Stomach smooth muscle (tissue), 2 donors: Measurements from ENCODE around the gene CYP17A1.

Experiments
- H3K27ac ChIP-seq: one replicate; pipeline ENCODE4 v1.7.0; 2013; ENCODE audit warnings: mild to moderate bottlenecking, low read length, inconsistent platforms
- H3K27me3 ChIP-seq, 2 donors: one replicate each; pipeline ENCODE4 v1.7.0; 2013; ENCODE audit warnings: low read length in 2 of 2; ENCODE audit not compliant: insufficient read depth in 2 of 2, control insufficient read depth in 1 of 2
- H3K36me3 ChIP-seq, 2 donors: one replicate each; pipeline ENCODE4 v1.7.0; 2013; ENCODE audit warnings: low read length in 2 of 2; ENCODE audit not compliant: control insufficient read depth in 2 of 2, insufficient read depth in 2 of 2
- H3K4me1 ChIP-seq: one replicate; pipeline ENCODE4 v1.7.0; 2013; ENCODE audit warnings: low read length; ENCODE audit not compliant: control insufficient read depth, insufficient read depth
- H3K4me3 ChIP-seq, 2 donors: one replicate each; pipeline ENCODE4 v1.7.0; 2013; ENCODE audit warnings: low read length in 2 of 2
- H3K9ac ChIP-seq, 2 donors: one replicate each; pipeline ENCODE4 v1.7.0; 2013; ENCODE audit warnings: low read length in 2 of 2, mild to moderate bottlenecking in 1 of 2
- H3K9me3 ChIP-seq, 2 donors: one replicate each; pipeline ENCODE4 v1.7.0; 2013; ENCODE audit warnings: low read length in 2 of 2; ENCODE audit not compliant: control insufficient read depth in 2 of 2
- donor health status: healthy.
- donor health status: Pancreatic carcinoma.

Gene CYP17A1

DNA sequence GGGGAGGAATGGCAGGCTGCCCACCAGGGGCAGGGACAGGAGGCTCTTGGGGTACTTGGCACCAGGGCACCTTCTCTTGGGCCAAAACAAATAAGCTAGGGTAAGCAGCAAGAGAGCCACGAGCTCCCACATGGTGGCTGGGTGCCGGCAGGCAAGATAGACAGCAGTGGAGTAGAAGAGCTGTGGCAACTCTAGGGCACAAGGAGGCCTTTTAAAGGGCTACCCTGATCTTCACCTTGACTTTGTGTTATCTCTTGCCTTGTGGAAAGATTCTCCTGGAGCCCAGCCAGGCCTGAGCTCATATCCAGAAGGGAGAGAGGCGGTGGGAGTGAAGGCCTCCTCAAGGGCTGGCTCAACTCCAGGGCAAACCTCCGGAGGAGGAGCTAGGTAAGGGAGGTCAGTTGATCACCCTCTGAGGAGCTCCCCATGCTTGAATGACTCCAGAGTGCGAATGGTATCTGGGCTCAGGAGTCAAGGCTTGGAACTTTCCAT lies at the start of gene CYP17A1:
CYP17A1 (minus strand) TSS at position 184 of the 492 bp plus-strand sequence; CDS start at position 132, 52 bp downstream.
- Histone ChIP-seq H3K4me1 (peaks cover 9% of the 10 kb centered on the region), H3K36me3 (no peaks in the 10 kb centered on the region), H3K27ac (no peak within 1 kb of the TSS), H3K4me3 (no peak within 1 kb of the TSS), H3K9ac (no peak within 1 kb of the TSS), H3K9me3 (peaks cover 2 to 4% of the 10 kb centered on the region in 2 donors), H3K27me3 (peaks cover 0 to 3% of the 10 kb centered on the region in 2 donors)

DNA sequence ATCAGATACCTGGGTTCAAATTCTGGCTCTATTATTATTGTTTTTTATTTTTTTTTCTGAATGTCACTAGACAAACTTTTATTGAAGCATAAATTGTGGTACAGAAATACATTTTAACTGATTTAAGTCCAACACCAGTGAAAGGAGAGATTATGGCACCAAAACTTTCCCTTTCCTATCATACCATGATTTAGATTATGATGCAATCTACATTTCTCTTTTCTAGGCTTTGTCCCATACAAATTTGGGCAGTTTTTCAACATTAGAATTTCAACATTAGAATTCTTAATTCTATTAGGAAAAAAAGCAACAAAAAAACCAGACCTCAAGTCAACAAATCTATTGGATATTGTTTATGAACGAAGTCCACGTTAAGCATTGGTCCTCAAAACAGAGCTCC lies 43.0 kb upstream of the CYP17A1 start:
- no peak overlapping the region for H3K4me3 ChIP-seq
- no peaks in the 10 kb centered on the region for H3K9me3 ChIP-seq
- no peaks in the 10 kb centered on the region for H3K27me3 ChIP-seq
- no peak overlapping the region for H3K9ac ChIP-seq
- H3K27ac ChIP-seq: no peak overlapping the region
- no peaks in the 10 kb centered on the region for H3K4me1 ChIP-seq
- H3K36me3 ChIP-seq: peaks cover 3 to 4% of the 10 kb centered on the region in 2 donors

- no peak overlapping the region for H3K4me3 ChIP-seq
- no peak overlapping the region for H3K9ac ChIP-seq
- H3K36me3 ChIP-seq: peaks cover 3 to 8% of the 10 kb centered on the region in 2 donors
- H3K27ac ChIP-seq: no peak overlapping the region
- H3K9me3 ChIP-seq: no peaks in the 10 kb centered on the region
- no peaks in the 10 kb centered on the region for H3K27me3 ChIP-seq
- H3K4me1 ChIP-seq: no peaks in the 10 kb centered on the region
Measured at GRCh38 chr10:102878629-102879028, 41.4 kb upstream of the CYP17A1 start.

GRCh38 chr10:102876747-102877153 lies 39.5 kb upstream of the CYP17A1 start:
- Histone ChIP-seq H3K9ac (no peak overlapping the region), H3K27ac (no peak overlapping the region), H3K27me3 (no peaks in the 10 kb centered on the region), H3K4me3 (no peak overlapping the region), H3K4me1 (no peaks in the 10 kb centered on the region), H3K36me3 (peaks cover 3 to 8% of the 10 kb centered on the region in 2 donors), H3K9me3 (no peaks in the 10 kb centered on the region)

GRCh38 chr10:102872163-102872562 lies 35.0 kb upstream of the CYP17A1 start:
- no peak overlapping the region for H3K9ac ChIP-seq
- H3K36me3 ChIP-seq: peaks cover 3 to 8% of the 10 kb centered on the region in 2 donors
- H3K4me3 ChIP-seq: no peak overlapping the region
- H3K4me1 ChIP-seq: peaks cover 12% of the 10 kb centered on the region
- no peak overlapping the region for H3K27ac ChIP-seq
- H3K27me3 ChIP-seq: peaks cover 0 to 2% of the 10 kb centered on the region in 2 donors
- H3K9me3 ChIP-seq: no peaks in the 10 kb centered on the region

DNA sequence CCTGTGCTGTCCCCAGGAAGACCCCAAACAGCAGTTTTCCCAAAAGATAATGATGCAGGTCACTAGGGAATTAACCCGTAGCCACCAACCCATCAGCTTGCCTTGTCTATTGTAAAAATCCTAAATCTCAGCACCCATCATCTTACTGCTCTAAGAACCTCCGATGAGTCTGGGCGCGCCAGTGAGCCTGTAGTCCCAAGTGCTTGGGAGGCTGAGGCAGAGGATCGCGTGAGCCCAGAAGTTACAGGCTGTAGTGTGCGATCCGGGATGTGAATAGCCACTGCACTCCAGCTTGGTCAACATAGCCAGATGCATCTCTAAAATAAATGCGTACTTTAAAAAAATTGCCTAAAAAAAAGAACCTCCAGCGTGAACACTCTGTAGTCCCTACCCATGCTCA lies 33.0 kb upstream of the CYP17A1 start:
- H3K9me3 ChIP-seq: no peaks in the 10 kb centered on the region
- peak overlapping the region; percentile 80 to 90 for H3K4me3 ChIP-seq
- peaks cover 4 to 8% of the 10 kb centered on the region in 2 donors for H3K36me3 ChIP-seq
- peak overlapping the region in 1 of 2 donors; percentile 80 for H3K9ac ChIP-seq
- peaks cover 0 to 2% of the 10 kb centered on the region in 2 donors for H3K27me3 ChIP-seq
- no peak overlapping the region for H3K27ac ChIP-seq
- peaks cover 12% of the 10 kb centered on the region for H3K4me1 ChIP-seq

- peaks cover 4 to 5% of the 10 kb centered on the region in 2 donors for H3K36me3 ChIP-seq
- H3K9me3 ChIP-seq: no peaks in the 10 kb centered on the region
- H3K27ac ChIP-seq: no peak within 1 kb of the TSS
- peaks cover 12% of the 10 kb centered on the region for H3K4me1 ChIP-seq
- peaks cover 0 to 2% of the 10 kb centered on the region in 2 donors for H3K27me3 ChIP-seq
- peak within 1 kb of the TSS; percentile 80 for H3K9ac ChIP-seq
- H3K4me3 ChIP-seq: peak within 1 kb of the TSS; percentile 80 to 90
Measured at GRCh38 chr10:102869258-102870198, 32.3 kb upstream of the CYP17A1 start, which contains the start of gene AS3MT. TSS of gene AS3MT (plus strand) at chr10:102869470. CDS start at chr10:102869593, 123 bp downstream.

DNA sequence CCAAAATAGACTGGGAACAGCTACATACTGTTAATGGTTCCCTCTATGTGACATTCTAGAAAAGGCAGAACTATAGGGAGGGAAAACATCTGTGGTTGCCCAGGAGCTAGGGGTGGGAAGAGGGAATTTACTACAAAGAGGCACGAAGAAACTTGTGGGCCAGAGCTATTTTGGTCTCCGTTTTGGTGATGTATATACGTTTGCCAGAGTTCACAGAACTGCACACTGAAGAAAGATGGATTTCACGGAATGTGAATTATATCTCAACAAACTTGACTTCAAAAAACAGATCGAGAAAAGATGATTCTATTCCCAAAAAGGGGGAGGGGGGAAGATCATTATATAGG lies 31.7 kb upstream of the CYP17A1 start:
- H3K36me3 ChIP-seq: peaks cover 5 to 6% of the 10 kb centered on the region in 2 donors
- H3K9ac ChIP-seq: peak overlapping the region; percentile 58 to 72
- H3K27me3 ChIP-seq: peaks cover 0 to 2% of the 10 kb centered on the region in 2 donors
- H3K27ac ChIP-seq: no peak overlapping the region
- no peaks in the 10 kb centered on the region for H3K9me3 ChIP-seq
- peak overlapping the region; percentile 51 to 80 for H3K4me3 ChIP-seq
- peaks cover 12% of the 10 kb centered on the region for H3K4me1 ChIP-seq

- peaks cover 11 to 13% of the 10 kb centered on the region in 2 donors for H3K36me3 ChIP-seq
- H3K27ac ChIP-seq: no peak overlapping the region
Measured at GRCh38 chr10:102865620-102866019, 28.4 kb upstream of the CYP17A1 start.

GRCh38 chr10:102863660-102864059 lies 26.4 kb upstream of the CYP17A1 start:
- H3K9me3 ChIP-seq: no peaks in the 10 kb centered on the region
- H3K4me1 ChIP-seq: no peaks in the 10 kb centered on the region
- H3K9ac ChIP-seq: no peak overlapping the region
- H3K27ac ChIP-seq: no peak overlapping the region
- no peaks in the 10 kb centered on the region for H3K27me3 ChIP-seq
- no peak overlapping the region for H3K4me3 ChIP-seq
- peaks cover 15 to 16% of the 10 kb centered on the region in 2 donors for H3K36me3 ChIP-seq

More at GRCh38 chr10:102865620-102866019, 28.4 kb upstream of the CYP17A1 start:
- Histone ChIP-seq H3K27me3 (peaks cover 0 to 2% of the 10 kb centered on the region in 2 donors), H3K4me3 (no peak overlapping the region), H3K9ac (no peak overlapping the region), H3K4me1 (peaks cover 12% of the 10 kb centered on the region), H3K9me3 (no peaks in the 10 kb centered on the region)
